Measurements from ENCODE around the gene ARHGEF4. TPM values are rescaled to one million over a fixed set of nuclear protein-coding genes. Genes with fewer than 3 reads are reported as not detected.

Gene ARHGEF4
- total and polyA plus RNA-seq, 10 donors: 0.19 to 0.88 (median 0.46) TPM; not detected in 2

DNA sequence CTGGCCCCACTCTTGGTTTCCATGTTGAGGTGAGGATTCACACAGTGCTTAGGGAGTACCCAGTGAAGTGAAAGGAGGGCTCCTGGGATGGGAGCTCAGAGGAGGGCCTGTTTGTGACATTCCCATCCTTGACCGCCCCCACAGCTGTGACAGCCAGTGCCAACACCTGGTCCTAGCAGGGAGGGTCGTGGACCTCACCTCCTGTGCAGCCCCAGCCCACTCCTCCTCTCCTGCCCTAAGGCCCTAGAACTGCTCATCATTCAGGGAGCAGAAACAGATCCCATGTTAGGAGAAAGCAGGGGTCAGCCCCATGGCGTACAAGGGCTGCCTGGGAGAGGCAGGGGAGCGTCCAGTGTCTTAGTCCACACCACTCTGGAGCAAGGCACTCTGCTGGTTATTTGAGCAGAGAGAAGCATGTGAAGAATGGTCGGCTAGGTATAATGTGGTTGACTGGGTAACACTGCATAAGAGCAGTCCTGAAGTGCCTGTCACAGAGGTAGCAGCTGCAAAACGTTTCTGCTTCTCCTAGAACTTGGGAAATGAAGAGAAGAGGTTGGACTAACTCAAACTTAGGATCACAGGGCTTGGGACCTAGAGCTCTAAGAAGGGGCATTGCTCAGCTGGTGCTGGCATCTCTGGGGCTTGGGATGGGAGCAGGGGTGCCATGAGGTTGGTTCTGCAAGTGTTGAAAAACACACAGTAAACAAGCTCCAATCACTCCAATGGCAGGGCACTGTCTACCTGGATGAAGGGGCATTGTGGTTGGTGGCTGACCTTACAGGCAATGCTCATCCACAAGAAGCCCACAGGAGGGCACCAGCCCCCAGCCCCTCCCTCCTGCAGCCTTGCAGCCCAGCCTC, 200.9 kb downstream of the ARHGEF4 start:
- H3K27me3 ChIP-seq (replicated peaks in 1 of 7): peaks cover 0 to 86% (median 36%) of the 10 kb centered on the region in 7 donors
- intact Hi-C loops (cut with DNase I; ENCODE audit: low total_unique reads): no loop called here
- H3K9me3 ChIP-seq: no peaks in the 10 kb centered on the region
- H3K4me3 ChIP-seq: no peak overlapping the region
- TF ChIP-seq POLR2AphosphoS5 (IDR thresholded peaks at IDR 0.05) (no peak), POLR2A (IDR thresholded peaks at IDR 0.05) (no peak)
- TF ChIP-seq, protein P1, sequence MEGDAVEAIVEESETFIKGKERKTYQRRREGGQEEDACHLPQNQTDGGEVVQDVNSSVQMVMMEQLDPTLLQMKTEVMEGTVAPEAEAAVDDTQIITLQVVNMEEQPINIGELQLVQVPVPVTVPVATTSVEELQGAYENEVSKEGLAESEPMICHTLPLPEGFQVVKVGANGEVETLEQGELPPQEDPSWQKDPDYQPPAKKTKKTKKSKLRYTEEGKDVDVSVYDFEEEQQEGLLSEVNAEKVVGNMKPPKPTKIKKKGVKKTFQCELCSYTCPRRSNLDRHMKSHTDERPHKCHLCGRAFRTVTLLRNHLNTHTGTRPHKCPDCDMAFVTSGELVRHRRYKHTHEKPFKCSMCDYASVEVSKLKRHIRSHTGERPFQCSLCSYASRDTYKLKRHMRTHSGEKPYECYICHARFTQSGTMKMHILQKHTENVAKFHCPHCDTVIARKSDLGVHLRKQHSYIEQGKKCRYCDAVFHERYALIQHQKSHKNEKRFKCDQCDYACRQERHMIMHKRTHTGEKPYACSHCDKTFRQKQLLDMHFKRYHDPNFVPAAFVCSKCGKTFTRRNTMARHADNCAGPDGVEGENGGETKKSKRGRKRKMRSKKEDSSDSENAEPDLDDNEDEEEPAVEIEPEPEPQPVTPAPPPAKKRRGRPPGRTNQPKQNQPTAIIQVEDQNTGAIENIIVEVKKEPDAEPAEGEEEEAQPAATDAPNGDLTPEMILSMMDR (IDR thresholded peaks at IDR 0.05 in 8 of 11, conservative IDR thresholded peaks at IDR 0.05 in 3 of 11): no peak
- DNase-seq: no peak
- H3K36me3 ChIP-seq: no peaks in the 10 kb centered on the region
- peaks cover 0 to 44% (median 21%) of the 10 kb centered on the region in 6 donors for H3K4me1 ChIP-seq
- 62 to 66% (median 63%) methylated on average over 6 of the region's 6 CpGs for WGBS, 5 donors
- H3K27ac ChIP-seq: no peak overlapping the region

DNA sequence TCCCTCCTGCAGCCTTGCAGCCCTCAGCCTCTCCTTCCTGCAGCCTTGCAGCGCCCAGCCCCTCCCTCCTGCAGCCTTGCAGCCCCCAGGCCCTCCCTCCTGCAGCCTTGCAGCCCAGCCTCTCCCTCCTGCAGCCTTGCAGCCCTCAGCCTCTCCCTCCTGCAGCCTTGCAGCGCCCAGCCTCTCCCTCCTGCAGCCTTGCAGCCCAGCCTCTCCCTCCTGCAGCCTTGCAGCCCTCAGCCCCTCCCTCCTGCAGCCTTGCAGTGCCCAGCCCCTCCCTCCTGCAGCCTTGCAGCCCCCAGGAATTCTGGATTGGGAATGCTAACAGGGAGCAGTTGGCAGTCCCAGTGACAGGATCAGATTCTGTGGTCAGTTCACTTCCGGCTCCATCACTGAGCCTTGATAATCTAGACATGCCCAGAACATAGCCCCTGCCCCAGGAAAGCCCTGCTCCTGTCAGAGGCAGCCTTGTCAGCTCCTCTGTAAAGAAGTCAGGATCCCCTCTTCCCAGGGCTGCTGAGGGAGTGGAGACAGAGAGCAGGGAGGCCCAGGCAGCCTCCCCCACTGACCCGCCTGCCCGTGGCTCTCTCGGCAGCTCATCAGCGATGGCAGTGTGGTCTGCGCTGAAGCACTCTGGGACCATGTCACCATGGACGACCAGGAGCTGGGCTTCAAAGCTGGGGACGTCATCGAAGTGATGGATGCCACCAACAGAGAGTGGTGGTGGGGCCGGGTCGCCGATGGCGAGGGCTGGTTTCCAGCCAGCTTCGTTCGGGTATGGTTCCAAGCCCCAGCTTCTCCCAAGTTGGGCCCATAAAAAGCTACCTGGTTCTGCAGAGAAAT, 201.8 kb downstream of the ARHGEF4 start:
- intact Hi-C loops (cut with DNase I; ENCODE audit: low total_unique reads): no loop called here
- no peak for TF ChIP-seq POLR2A (IDR thresholded peaks at IDR 0.05)
- TF ChIP-seq, protein P1 (IDR thresholded peaks at IDR 0.05 in 8 of 11, conservative IDR thresholded peaks at IDR 0.05 in 3 of 11): no peak
- no peak for TF ChIP-seq POLR2AphosphoS5 (IDR thresholded peaks at IDR 0.05)

DNA sequence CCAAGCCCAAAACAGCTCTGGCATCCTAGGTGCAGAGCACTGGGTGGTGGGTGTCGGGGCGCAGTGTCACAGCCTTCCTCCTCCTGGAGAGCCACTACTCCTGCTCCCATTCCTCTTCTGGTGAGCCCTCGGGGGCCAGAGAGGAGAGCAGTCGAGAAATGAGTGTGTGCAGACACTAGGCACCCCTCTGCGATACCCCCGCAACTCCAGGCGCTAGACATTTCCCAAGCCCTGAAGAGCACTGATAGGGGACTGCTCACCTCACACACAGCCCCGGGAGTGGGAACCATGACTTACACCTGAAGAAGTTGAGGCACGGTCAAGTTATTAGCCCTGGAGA, 202.4 kb downstream of the ARHGEF4 start:
- no peaks in the 10 kb centered on the region for H3K9me3 ChIP-seq
- intact Hi-C loops (cut with DNase I; ENCODE audit: low total_unique reads): no loop called here
- 85 to 99% (median 90%) methylated on average over 7 to 9 of the region's 9 CpGs for WGBS, 5 donors
- no peaks in the 10 kb centered on the region for H3K36me3 ChIP-seq
- peaks cover 0 to 44% (median 21%) of the 10 kb centered on the region in 6 donors for H3K4me1 ChIP-seq
- DNase-seq: no peak
- H3K27me3 ChIP-seq (replicated peaks in 1 of 7): peaks cover 0 to 74% (median 36%) of the 10 kb centered on the region in 7 donors
- TF ChIP-seq, protein P1 (IDR thresholded peaks at IDR 0.05 in 8 of 11, conservative IDR thresholded peaks at IDR 0.05 in 3 of 11): no peak
- TF ChIP-seq POLR2AphosphoS5 (IDR thresholded peaks at IDR 0.05) (no peak), POLR2A (IDR thresholded peaks at IDR 0.05) (no peak)
- H3K4me3 ChIP-seq: no peak overlapping the region
- H3K27ac ChIP-seq: no peak overlapping the region

More for the DNA sequence above, 201.8 kb downstream of the ARHGEF4 start:
- Histone ChIP-seq H3K27ac (no peak overlapping the region), H3K27me3 (replicated peaks in 1 of 7) (peaks cover 0 to 80% (median 36%) of the 10 kb centered on the region in 7 donors), H3K36me3 (no peaks in the 10 kb centered on the region), H3K9me3 (no peaks in the 10 kb centered on the region), H3K4me1 (peaks cover 0 to 44% (median 21%) of the 10 kb centered on the region in 6 donors), H3K4me3 (no peak overlapping the region)
- DNase-seq: no peak
- 87 to 93% (median 89%) methylated on average over 3 to 17 of the region's 17 CpGs for WGBS, 5 donors

Data from spleen (tissue), 11 donors.